ENCODE results near the gene EGFL7. TPM values are rescaled to one million over a fixed set of nuclear protein-coding genes. Genes with fewer than 3 reads are reported as not detected.

Gene EGFL7
- total RNA-seq, result 2.6 and 2.8 TPM in 2 replicates

- Mint-ChIP-seq H3K36me3 (ENCODE audit: low read depth) (no peaks in the 10 kb centered on the region), H3K27ac (no peak within 1 kb of the TSS), H3K27me3 (ENCODE audit: low read depth) (peaks cover 21% of the 10 kb centered on the region), H3K4me3 (ENCODE audit: low read depth) (no peak within 1 kb of the TSS), H3K4me1 (ENCODE audit: low read depth) (no peaks in the 10 kb centered on the region), H3K9me3 (no peaks in the 10 kb centered on the region)
- intact Hi-C loops (cut with micrococcal nuclease), result no loop called here
- no peak for DNase-seq (ENCODE audit: low spot score)
Measured at GRCh38 chr9:136662656-136663581, at the start of gene EGFL7. EGFL7 (plus strand) TSS chr9:136662916; CDS start chr9:136668283, 5,367 bp downstream.

GRCh38 chr9:136613824-136614371 lies 48.8 kb upstream of the EGFL7 start:
- no peak overlapping the region for H3K4me3 Mint-ChIP-seq (ENCODE audit: low read depth)
- no peak for DNase-seq (ENCODE audit: low spot score)
- no peaks in the 10 kb centered on the region for H3K27me3 Mint-ChIP-seq (ENCODE audit: low read depth)
- intact Hi-C loops (cut with micrococcal nuclease), result no loop called here
- no peak overlapping the region for H3K27ac Mint-ChIP-seq
- H3K9me3 Mint-ChIP-seq, result no peaks in the 10 kb centered on the region
- no peaks in the 10 kb centered on the region for H3K4me1 Mint-ChIP-seq (ENCODE audit: low read depth)
- no peaks in the 10 kb centered on the region for H3K36me3 Mint-ChIP-seq (ENCODE audit: low read depth)

GRCh38 chr9:136614372-136614922 lies 48.3 kb upstream of the EGFL7 start:
- H3K27me3 Mint-ChIP-seq (ENCODE audit: low read depth), result no peaks in the 10 kb centered on the region
- no peaks in the 10 kb centered on the region for H3K9me3 Mint-ChIP-seq
- intact Hi-C loops (cut with micrococcal nuclease), result no loop called here
- no peaks in the 10 kb centered on the region for H3K4me1 Mint-ChIP-seq (ENCODE audit: low read depth)
- no peak for DNase-seq (ENCODE audit: low spot score)
- H3K27ac Mint-ChIP-seq, result no peak overlapping the region
- H3K36me3 Mint-ChIP-seq (ENCODE audit: low read depth), result no peaks in the 10 kb centered on the region
- no peak overlapping the region for H3K4me3 Mint-ChIP-seq (ENCODE audit: low read depth)

- Mint-ChIP-seq H3K4me1 (ENCODE audit: low read depth) (no peaks in the 10 kb centered on the region), H3K27ac (no peak overlapping the region), H3K4me3 (ENCODE audit: low read depth) (no peak overlapping the region), H3K27me3 (ENCODE audit: low read depth) (no peaks in the 10 kb centered on the region), H3K9me3 (no peaks in the 10 kb centered on the region), H3K36me3 (ENCODE audit: low read depth) (no peaks in the 10 kb centered on the region)
- DNase-seq (ENCODE audit: low spot score), result no peak
- intact Hi-C loops (cut with micrococcal nuclease), result no loop called here
Measured at GRCh38 chr9:136614967-136615623, 47.6 kb upstream of the EGFL7 start.

- DNase-seq (ENCODE audit: low spot score), result no peak
- Mint-ChIP-seq H3K4me1 (ENCODE audit: low read depth) (no peaks in the 10 kb centered on the region), H3K36me3 (ENCODE audit: low read depth) (no peaks in the 10 kb centered on the region), H3K27me3 (ENCODE audit: low read depth) (no peaks in the 10 kb centered on the region), H3K4me3 (ENCODE audit: low read depth) (no peak overlapping the region), H3K9me3 (no peaks in the 10 kb centered on the region), H3K27ac (no peak overlapping the region)
- intact Hi-C loops (cut with micrococcal nuclease), result no loop called here
Measured at GRCh38 chr9:136615631-136616306, 46.9 kb upstream of the EGFL7 start.

- Mint-ChIP-seq H3K4me1 (ENCODE audit: low read depth) (no peaks in the 10 kb centered on the region), H3K36me3 (ENCODE audit: low read depth) (no peaks in the 10 kb centered on the region), H3K9me3 (no peaks in the 10 kb centered on the region), H3K27ac (no peak overlapping the region), H3K4me3 (ENCODE audit: low read depth) (no peak overlapping the region), H3K27me3 (ENCODE audit: low read depth) (no peaks in the 10 kb centered on the region)
- DNase-seq (ENCODE audit: low spot score), result no peak
- intact Hi-C loops (cut with micrococcal nuclease), result no loop called here
Measured at GRCh38 chr9:136616307-136616635, 46.4 kb upstream of the EGFL7 start.

- Mint-ChIP-seq H3K4me3 (ENCODE audit: low read depth) (no peak overlapping the region), H3K27me3 (ENCODE audit: low read depth) (no peaks in the 10 kb centered on the region), H3K4me1 (ENCODE audit: low read depth) (no peaks in the 10 kb centered on the region), H3K36me3 (ENCODE audit: low read depth) (no peaks in the 10 kb centered on the region), H3K9me3 (no peaks in the 10 kb centered on the region), H3K27ac (no peak overlapping the region)
- DNase-seq (ENCODE audit: low spot score), result no peak
- intact Hi-C loops (cut with micrococcal nuclease), result no loop called here
Measured at GRCh38 chr9:136616948-136617695, 45.6 kb upstream of the EGFL7 start.

- Mint-ChIP-seq H3K4me1 (ENCODE audit: low read depth) (no peaks in the 10 kb centered on the region), H3K27me3 (ENCODE audit: low read depth) (no peaks in the 10 kb centered on the region), H3K36me3 (ENCODE audit: low read depth) (no peaks in the 10 kb centered on the region), H3K9me3 (no peaks in the 10 kb centered on the region), H3K27ac (no peak overlapping the region), H3K4me3 (ENCODE audit: low read depth) (no peak overlapping the region)
- DNase-seq (ENCODE audit: low spot score), result no peak
- intact Hi-C loops (cut with micrococcal nuclease), result no loop called here
Measured at GRCh38 chr9:136617746-136618579, 44.8 kb upstream of the EGFL7 start.

- no peak for DNase-seq (ENCODE audit: low spot score)
- H3K9me3 Mint-ChIP-seq, result no peaks in the 10 kb centered on the region
- intact Hi-C loops (cut with micrococcal nuclease), result no loop called here
- H3K4me1 Mint-ChIP-seq (ENCODE audit: low read depth), result no peaks in the 10 kb centered on the region
- no peak overlapping the region for H3K4me3 Mint-ChIP-seq (ENCODE audit: low read depth)
- H3K27me3 Mint-ChIP-seq (ENCODE audit: low read depth), result no peaks in the 10 kb centered on the region
- no peaks in the 10 kb centered on the region for H3K36me3 Mint-ChIP-seq (ENCODE audit: low read depth)
- H3K27ac Mint-ChIP-seq, result no peak overlapping the region
Measured at GRCh38 chr9:136618580-136619547, 43.9 kb upstream of the EGFL7 start.

GRCh38 chr9:136619742-136620440 lies 42.8 kb upstream of the EGFL7 start:
- H3K4me1 Mint-ChIP-seq (ENCODE audit: low read depth), result no peaks in the 10 kb centered on the region
- no peak overlapping the region for H3K27ac Mint-ChIP-seq
- H3K9me3 Mint-ChIP-seq, result no peaks in the 10 kb centered on the region
- intact Hi-C loops (cut with micrococcal nuclease), result no loop called here
- H3K4me3 Mint-ChIP-seq (ENCODE audit: low read depth), result no peak overlapping the region
- no peaks in the 10 kb centered on the region for H3K27me3 Mint-ChIP-seq (ENCODE audit: low read depth)
- DNase-seq (ENCODE audit: low spot score), result no peak
- H3K36me3 Mint-ChIP-seq (ENCODE audit: low read depth), result no peaks in the 10 kb centered on the region

Data from activated T-helper 2 cell treated with anti-CD3 and anti-CD28 coated beads, Interferon-gamma antibody, Interleukin-2, Interleukin-4, amounts not matched to agents 10 μg/mL and 5 μg/mL and 100 μg/mL, durations not matched to agents 14 hours and 24 hours and 36 hours (primary cell).